ENCODE data around the gene GLMN.
A peak's percentile ranks its signal among the peaks of the same experiment; 100 is the strongest.

GLMN gene

GRCh38 chr1:92298573-92299476, at the start of gene GLMN, which contains the start of gene RPAP2:
Gene GLMN, minus strand, starts transcription at chr1:92298987. Its CDS starts 988 bp downstream, at chr1:92297999.
Gene RPAP2, plus strand, starts transcription at chr1:92299059. Its CDS starts 15 bp downstream, at chr1:92299074.
- DNase-seq (ENCODE audit: low spot score) = peak; percentile 75

GRCh38 chr1:92346866-92347640, 48.3 kb upstream of the GLMN start:
- DNase-seq (ENCODE audit: low spot score) = no peak

GRCh38 chr1:92343061-92343460, 44.3 kb upstream of the GLMN start:
- no peak for DNase-seq (ENCODE audit: low spot score)

GRCh38 chr1:92342401-92342800, 43.6 kb upstream of the GLMN start:
- no peak for DNase-seq (ENCODE audit: low spot score)

- DNase-seq (ENCODE audit: low spot score) = no peak
Observed at GRCh38 chr1:92340154-92340553, 41.4 kb upstream of the GLMN start.

- DNase-seq (ENCODE audit: low spot score) = no peak
Observed at GRCh38 chr1:92333668-92334067, 34.9 kb upstream of the GLMN start.

- DNase-seq (ENCODE audit: low spot score) = no peak
Observed at GRCh38 chr1:92329347-92330129, 30.8 kb upstream of the GLMN start.

- no peak for DNase-seq (ENCODE audit: low spot score)
Observed at GRCh38 chr1:92327794-92328193, 29.0 kb upstream of the GLMN start.

GRCh38 chr1:92326681-92327080, 27.9 kb upstream of the GLMN start:
- no peak for DNase-seq (ENCODE audit: low spot score)

GRCh38 chr1:92324784-92325183, 26.0 kb upstream of the GLMN start:
- no peak for DNase-seq (ENCODE audit: low spot score)

- DNase-seq (ENCODE audit: low spot score) = no peak
Observed at GRCh38 chr1:92323473-92324453, 25.0 kb upstream of the GLMN start.

- no peak for DNase-seq (ENCODE audit: low spot score)
Observed at GRCh38 chr1:92317836-92318493, 19.2 kb upstream of the GLMN start.

- DNase-seq (ENCODE audit: low spot score) = peak; percentile 40
Observed at GRCh38 chr1:92315766-92316599, 17.2 kb upstream of the GLMN start.

- DNase-seq (ENCODE audit: low spot score) = peak; percentile 51
Observed at GRCh38 chr1:92314024-92314423, 15.2 kb upstream of the GLMN start.

GRCh38 chr1:92310185-92310597, 11.4 kb upstream of the GLMN start:
- DNase-seq (ENCODE audit: low spot score) = no peak

GRCh38 chr1:92307980-92308379, 9.2 kb upstream of the GLMN start:
- no peak for DNase-seq (ENCODE audit: low spot score)

GRCh38 chr1:92306020-92306419, 7.2 kb upstream of the GLMN start:
- no peak for DNase-seq (ENCODE audit: low spot score)

GRCh38 chr1:92301021-92301420, 2.2 kb upstream of the GLMN start:
- DNase-seq (ENCODE audit: low spot score) = no peak

- DNase-seq (ENCODE audit: low spot score) = no peak
Observed at GRCh38 chr1:92299477-92300150, 827 bp upstream of the GLMN start.

Measured in activated CD4-positive, alpha-beta T cell treated with anti-CD3 and anti-CD28 coated beads, Interleukin-2, Interleukin-4, amounts not matched to agents 100 ng/mL and 50 ng/mL, durations not matched to agents 16 hours and 8 hours (primary cell).